Measurements from ENCODE around the gene RPGRIP1. TPM values are rescaled to one million over a fixed set of nuclear protein-coding genes. Genes with fewer than 3 reads are reported as not detected.

Gene RPGRIP1
- polyA plus RNA-seq, 1 donor from 2014 or later, result not detected

GRCh38 chr14:21258005-21258888 is 21.6 kb upstream of the RPGRIP1 start:
- H3F3A ChIP-seq (ENCODE audit: insufficient read depth, low read length, poor library complexity, severe bottlenecking), result no peaks in the 10 kb centered on the region
- H3K79me2 ChIP-seq (replicated peaks; ENCODE audit: insufficient read depth, low read length), result peaks cover 95% of the 10 kb centered on the region
- TF ChIP-seq RAD21 (conservative IDR thresholded peaks at IDR 0.05) (no peak), TAF1 (IDR thresholded peaks at IDR 0.05; ENCODE audit: low read depth) (no peak), MXI1 (conservative IDR thresholded peaks at IDR 0.05; ENCODE audit: poor library complexity, severe bottlenecking) (no peak), EZH2 (IDR thresholded peaks at IDR 0.05; ENCODE audit: borderline replicate concordance, insufficient read depth, low read length, poor library complexity, severe bottlenecking) (no peak), SMC3 (conservative IDR thresholded peaks at IDR 0.05; ENCODE audit: poor library complexity) (no peak), REST (IDR thresholded peaks at IDR 0.05; ENCODE audit: borderline replicate concordance) (no peak), EP300 (conservative IDR thresholded peaks at IDR 0.05; ENCODE audit: poor library complexity, severe bottlenecking) (no peak), CTCF (IDR thresholded peaks at IDR 0.05; ENCODE audit: poor library complexity, severe bottlenecking) (no peak), POLR2AphosphoS5 (IDR thresholded peaks at IDR 0.05) (no peak)
- H3K9me2 ChIP-seq (ENCODE audit: insufficient read depth, low read length), result no peaks in the 10 kb centered on the region
- no peak overlapping the region for H3K4me3 ChIP-seq (ENCODE audit: low read length)
- no peak overlapping the region for H3K4me2 ChIP-seq (ENCODE audit: low read length)
- peaks cover 40% of the 10 kb centered on the region for H4K20me1 ChIP-seq (ENCODE audit: insufficient read depth)
- no peak overlapping the region for H2AFZ ChIP-seq (ENCODE audit: low read depth, low read length)
- H3K27ac ChIP-seq (ENCODE audit: low read length), result no peak overlapping the region
- no peak overlapping the region for H3K9ac ChIP-seq (ENCODE audit: low read length)
- peaks cover 4% of the 10 kb centered on the region for H3K36me3 ChIP-seq (ENCODE audit: insufficient read depth, low read length)
- H3K9me3 ChIP-seq (ENCODE audit: low read length), result no peaks in the 10 kb centered on the region
- no peaks in the 10 kb centered on the region for H3K27me3 ChIP-seq (ENCODE audit: insufficient read depth, low read depth, low read length)

DNA sequence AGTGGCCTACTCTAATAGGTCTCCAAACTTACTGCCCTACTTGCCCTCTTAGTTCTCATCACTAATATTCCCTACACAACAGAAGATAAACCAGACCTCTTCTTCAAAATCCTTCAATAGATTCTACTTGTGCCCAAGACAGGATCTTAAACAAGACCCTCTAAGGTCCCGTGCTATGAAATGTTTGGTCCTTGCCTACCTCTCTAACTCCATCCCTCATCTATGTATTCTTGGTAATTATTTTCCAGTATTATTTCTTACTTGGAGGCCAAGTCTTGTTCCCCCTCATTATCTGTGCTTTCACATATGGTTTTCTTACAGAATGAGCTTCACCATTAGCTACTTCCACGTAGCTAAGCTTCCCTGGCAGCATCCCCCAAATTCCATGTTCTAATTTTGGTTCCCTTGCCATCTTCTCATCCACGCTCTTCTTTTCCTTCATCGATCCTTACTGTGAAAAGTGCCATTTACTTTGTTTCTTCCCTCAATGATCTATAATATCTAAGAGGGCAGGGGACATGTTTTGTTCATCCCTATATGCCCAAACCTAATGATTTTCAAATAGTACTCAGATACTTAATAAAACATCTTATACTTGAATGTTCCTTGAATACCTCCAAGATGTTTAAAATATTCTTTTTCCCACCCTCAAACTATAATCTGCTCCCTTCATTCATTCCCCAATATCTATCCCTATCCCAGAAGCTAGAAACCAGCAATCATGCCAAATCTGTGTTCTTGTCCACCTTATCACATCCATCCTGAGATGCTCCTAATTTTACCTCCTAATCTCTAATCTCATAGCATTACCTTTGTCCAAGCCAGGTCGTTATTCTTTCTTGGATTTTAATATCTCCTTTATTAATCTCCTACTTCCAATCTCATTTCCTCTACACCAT is 20.7 kb upstream of the RPGRIP1 start:
- TF ChIP-seq POLR2AphosphoS5 (IDR thresholded peaks at IDR 0.05) (no peak), REST (IDR thresholded peaks at IDR 0.05; ENCODE audit: borderline replicate concordance) (no peak), EP300 (conservative IDR thresholded peaks at IDR 0.05; ENCODE audit: poor library complexity, severe bottlenecking) (no peak), MXI1 (conservative IDR thresholded peaks at IDR 0.05; ENCODE audit: poor library complexity, severe bottlenecking) (no peak), TAF1 (IDR thresholded peaks at IDR 0.05; ENCODE audit: low read depth) (no peak), SMC3 (conservative IDR thresholded peaks at IDR 0.05; ENCODE audit: poor library complexity) (no peak), CTCF (IDR thresholded peaks at IDR 0.05; ENCODE audit: poor library complexity, severe bottlenecking) (no peak), EZH2 (IDR thresholded peaks at IDR 0.05; ENCODE audit: borderline replicate concordance, insufficient read depth, low read length, poor library complexity, severe bottlenecking) (no peak), RAD21 (conservative IDR thresholded peaks at IDR 0.05) (no peak)
- Histone ChIP-seq H3K4me3 (ENCODE audit: low read length) (no peak overlapping the region), H3K79me2 (replicated peaks; ENCODE audit: insufficient read depth, low read length) (peaks cover 95% of the 10 kb centered on the region), H3K4me2 (ENCODE audit: low read length) (no peak overlapping the region), H4K20me1 (ENCODE audit: insufficient read depth) (peaks cover 49% of the 10 kb centered on the region), H3K27ac (ENCODE audit: low read length) (no peak overlapping the region), H2AFZ (ENCODE audit: low read depth, low read length) (no peak overlapping the region), H3K27me3 (ENCODE audit: insufficient read depth, low read depth, low read length) (no peaks in the 10 kb centered on the region), H3F3A (ENCODE audit: insufficient read depth, low read length, poor library complexity, severe bottlenecking) (no peaks in the 10 kb centered on the region), H3K9me3 (ENCODE audit: low read length) (no peaks in the 10 kb centered on the region), H3K9ac (ENCODE audit: low read length) (no peak overlapping the region), H3K9me2 (ENCODE audit: insufficient read depth, low read length) (no peaks in the 10 kb centered on the region), H3K36me3 (ENCODE audit: insufficient read depth, low read length) (peaks cover 4% of the 10 kb centered on the region)

Data from neural cell (in vitro differentiated cells).